IMR-90 (cell line): ENCODE results near the gene TUB. TPM values are rescaled to one million over a fixed set of nuclear protein-coding genes. Genes with fewer than 3 reads are reported as not detected.

Experiments used
- ATAC-seq: fragments of 200-7000 bp; cut with Tn5 transposase; 2 replicates; pipeline ENCODE4 v1.9.1; 2020; ENCODE audit warnings: low read depth, mild to moderate bottlenecking, moderate library complexity
- BruUV-seq: library from RNA; stranded (reverse); fragments of 400-500 nt; replicated peaks from 2 replicates; lab custom pipeline; 2021; lab: Mats Ljungman, UMichigan
- CTCF ChIA-PET: fragments of 300-600 bp; formaldehyde crosslinking; extraction: SDS; loops from one replicate; lab custom pipeline; 2021; ENCODE audit warnings: antibody characterized with exemption; lab: Yijun Ruan, JAX
- POLR2A ChIA-PET: fragments of 300-600 bp; sonication (Branson Sonifier 250); formaldehyde crosslinking; loops from one replicate; lab custom pipeline; 2022; ENCODE audit warnings: antibody characterized with exemption; ENCODE audit not compliant: unreplicated experiment; lab: Charles Lee
- DNase-seq: peaks from one replicate; pipeline ENCODE4 v3.0.0; 2013
- H2AFZ ChIP-seq: replicated peaks from 2 replicates; pipeline ENCODE3; 2013; ENCODE audit warnings: low read length, mild to moderate bottlenecking; ENCODE audit not compliant: poor library complexity
- H2AK5ac ChIP-seq: 2 replicates; pipeline ENCODE4 v1.6.1; 2013; ENCODE audit warnings: low read depth, low read length, inconsistent platforms
- H2AK9ac ChIP-seq: replicated peaks from 2 replicates; pipeline ENCODE3; 2013; ENCODE audit warnings: mild to moderate bottlenecking, low read depth, low read length, moderate library complexity; ENCODE audit not compliant: poor library complexity
- H2BK120ac ChIP-seq: 2 replicates; pipeline ENCODE4 v1.6.1; 2013; ENCODE audit warnings: low read depth, low read length, inconsistent platforms
- H2BK15ac ChIP-seq: 3 replicates; pipeline ENCODE4 v1.6.1; 2013; ENCODE audit warnings: low read depth, low read length, inconsistent platforms
- H2BK20ac ChIP-seq: 2 replicates; pipeline ENCODE4 v1.6.1; 2013; ENCODE audit warnings: low read depth, mild to moderate bottlenecking, inconsistent platforms, low read length, moderate library complexity
- H2BK5ac ChIP-seq: 2 replicates; pipeline ENCODE4 v1.6.1; 2013; ENCODE audit warnings: mild to moderate bottlenecking, low read depth, low read length, inconsistent platforms; ENCODE audit not compliant: poor library complexity, severe bottlenecking
- H3K14ac ChIP-seq: replicated peaks from 2 replicates; pipeline ENCODE4 v1.6.1; 2013; ENCODE audit warnings: low read depth, low read length, inconsistent platforms
- H3K18ac ChIP-seq: 2 replicates; pipeline ENCODE4 v1.6.1; 2013; ENCODE audit warnings: low read depth, low read length, control low read depth
- H3K23ac ChIP-seq: 2 replicates; pipeline ENCODE4 v1.6.1; 2013; ENCODE audit warnings: low read depth, low read length, inconsistent platforms
- H3K27ac ChIP-seq: 2 replicates; pipeline ENCODE4 v1.5.1; 2013; ENCODE audit warnings: mild to moderate bottlenecking, control low read depth, low read length; ENCODE audit not compliant: insufficient read depth
- H3K27me3 ChIP-seq: 2 replicates; pipeline ENCODE4 v1.6.1; 2013; ENCODE audit warnings: low read length; ENCODE audit not compliant: control insufficient read depth, insufficient read depth
- H3K36me3 ChIP-seq: 2 replicates; pipeline ENCODE4 v1.6.1; 2013; ENCODE audit warnings: low read length, mixed read lengths; ENCODE audit not compliant: control insufficient read depth, insufficient read depth
- H3K4ac ChIP-seq: 2 replicates; pipeline ENCODE4 v1.6.1; 2013; ENCODE audit warnings: low read depth, low read length, inconsistent platforms
- H3K4me1 ChIP-seq: 2 replicates; pipeline ENCODE4 v1.6.1; 2013; ENCODE audit warnings: low read length, mixed read lengths; ENCODE audit not compliant: control insufficient read depth, insufficient read depth
- H3K4me2 ChIP-seq: 2 replicates; pipeline ENCODE4 v1.6.1; 2013; ENCODE audit warnings: low read depth, mild to moderate bottlenecking, control low read depth, low read length, moderate library complexity
- H3K4me3 ChIP-seq: 2 replicates; pipeline ENCODE4 v1.5.1; 2013; ENCODE audit warnings: low read depth, mild to moderate bottlenecking, control low read depth, low read length, moderate library complexity; ENCODE audit not compliant: insufficient read depth
- H3K56ac ChIP-seq: 2 replicates; pipeline ENCODE4 v1.6.1; 2013; ENCODE audit warnings: low read length, inconsistent platforms; ENCODE audit not compliant: insufficient read depth; ENCODE audit errors: extremely low read depth
- H3K79me1 ChIP-seq, 2 experiments: 2 replicates each; pipeline ENCODE4 v1.6.1; 2013; ENCODE audit warnings: low read length in 2 of 2, inconsistent platforms in 1 of 2, low read depth in 1 of 2
- H3K9ac ChIP-seq: 2 replicates; pipeline ENCODE4 v1.6.1; 2013; ENCODE audit warnings: low read depth, low read length, control low read depth
- H3K9me1 ChIP-seq: 2 replicates; pipeline ENCODE4 v1.6.1; 2013; ENCODE audit warnings: low read length, inconsistent platforms; ENCODE audit not compliant: insufficient read depth
- H3K9me3 ChIP-seq: 2 replicates; pipeline ENCODE4 v1.6.1; 2013; ENCODE audit warnings: low read length; ENCODE audit not compliant: control insufficient read depth, insufficient read depth
- H4K20me1 ChIP-seq: 2 replicates; pipeline ENCODE4 v1.6.1; 2013; ENCODE audit warnings: low read length, inconsistent platforms; ENCODE audit not compliant: insufficient read depth
- H4K5ac ChIP-seq: 2 replicates; pipeline ENCODE4 v1.6.1; 2013; ENCODE audit warnings: mild to moderate bottlenecking, low read depth, low read length, control low read depth
- H4K8ac ChIP-seq, 2 experiments: 2 replicates each; pipeline ENCODE4 v1.6.1; 2013; ENCODE audit warnings: low read depth in 2 of 2, low read length in 2 of 2, control low read depth in 1 of 2, inconsistent platforms in 1 of 2
- H4K91ac ChIP-seq: 2 replicates; pipeline ENCODE4 v1.6.1; 2013; ENCODE audit warnings: low read depth, low read length, inconsistent platforms; ENCODE audit not compliant: insufficient read depth
- CEBPB ChIP-seq: IDR thresholded peaks from 2 replicates; pipeline ENCODE4 v1.6.1; 2012; ENCODE audit warnings: low read depth, low read length, improper control_type of control experiment
- CTCF ChIP-seq: conservative IDR thresholded peaks from 2 replicates; pipeline ENCODE4 v1.5.1; 2012; ENCODE audit warnings: mild to moderate bottlenecking, low read depth, low read length, improper control_type of control experiment
- RAD21 ChIP-seq: IDR thresholded peaks from 2 replicates; pipeline ENCODE4 v1.6.1; 2012; ENCODE audit warnings: low read length, improper control_type of control experiment
- RCOR1 ChIP-seq: IDR thresholded peaks from 2 replicates; pipeline ENCODE4 v1.6.1; 2012; ENCODE audit warnings: mild to moderate bottlenecking, low read length, improper control_type of control experiment; ENCODE audit not compliant: insufficient replicate concordance
- SMC3 ChIP-seq: fragments of 150-350 bp; IDR thresholded peaks from 2 replicates; pipeline ENCODE4 v1.6.1; 2016; ENCODE audit warnings: low read depth, mild to moderate bottlenecking, antibody characterized with exemption, low read length, moderate library complexity
- WGBS, 2 experiments: methylation state at CpG; one replicate each; pipeline versions ENCODE4 v1.1.5 to v1.1.7; 2013; ENCODE audit warnings: missing lambda C conversion rate in 2 of 2; ENCODE audit not compliant: insufficient read length in 1 of 2; ENCODE audit errors: extremely low coverage in 2 of 2; 5-methylcytosine and 5-hydroxymethylcytosine counted together
- dilution Hi-C: fragments of 300-500 bp; cut with HindIII; formaldehyde crosslinking; loops from one replicate; pipeline ENCODE4 v1.14.3; 2018; ENCODE audit warnings: low sequenced_read_pairs; ENCODE audit not compliant: unreplicated experiment
- in situ Hi-C: fragments of 300-500 bp; cut with MboI; formaldehyde crosslinking; loops from 3 replicates; pipeline ENCODE4 v1.14.3; 2019; ENCODE audit warnings: low sequenced_read_pairs, inconsistent platforms, mixed read lengths
- intact Hi-C: fragments of 100-400 bp; cut with micrococcal nuclease; formaldehyde crosslinking; loops from 2 replicates; pipeline ENCODE4 v1.10.0; 2022
- polyA plus RNA-seq, 3 experiments: library from polyadenylated mRNA; depleted of rRNA; stranded (reverse); fragments of >200 nt; gene quantifications; 2 replicates each; pipeline ENCODE4 v1.2.3, GENCODE V29; 2012; ENCODE audit warnings: low replicate concordance in 1 of 3
- total RNA-seq: library from RNA; depleted of rRNA; stranded (reverse); fragments of >200 nt; gene quantifications from 2 replicates; pipeline ENCODE4 v1.2.3, GENCODE V29; 2012
- TF ChIP-seq, protein P1 (sequence below): fragments of 150-350 bp; IDR thresholded peaks from 2 replicates; pipeline ENCODE4 v1.6.1; 2016; ENCODE audit warnings: low read depth, mild to moderate bottlenecking, low read length, moderate library complexity, borderline replicate concordance

Gene TUB
- total and polyA plus RNA-seq, 2 of the 4 experiments (the other 2 are of a cell fraction), result 11.8 to 12.9 TPM

GRCh38 chr11:8099291-8099899 lies 18.4 kb downstream of the TUB start:
- H4K91ac ChIP-seq, result no peak overlapping the region
- ATAC-seq (peak; percentile 87), DNase-seq (peak; percentile 82)
- dilution Hi-C loops (no loop called here), in situ Hi-C loops (loop anchor here (5.0 to 25.0 kb wide), 4 partner anchors 65 to 412 kb away; no protein-coding TSS in a partner anchor), intact Hi-C loops (loop anchor here (1.0 to 10.0 kb wide), 6 partner anchors 66 to 425 kb away; partner anchors contain the start of genes CYB5R2 and LMO1)
- no peak overlapping the region for H3K18ac ChIP-seq
- peaks cover 9% of the 10 kb centered on the region for H3K4me1 ChIP-seq
- 57% methylated on average over 2 of the region's 3 CpGs; no CpG with 5 or more reads in 1 of the 2 experiments for WGBS, 2 experiments
- no TSS peak for BruUV-seq
- TF ChIP-seq SMC3, result peak; percentile 92
- peak; percentile 91 for TF ChIP-seq RAD21
- no peak for TF ChIP-seq RCOR1
- TF ChIP-seq, protein P1, sequence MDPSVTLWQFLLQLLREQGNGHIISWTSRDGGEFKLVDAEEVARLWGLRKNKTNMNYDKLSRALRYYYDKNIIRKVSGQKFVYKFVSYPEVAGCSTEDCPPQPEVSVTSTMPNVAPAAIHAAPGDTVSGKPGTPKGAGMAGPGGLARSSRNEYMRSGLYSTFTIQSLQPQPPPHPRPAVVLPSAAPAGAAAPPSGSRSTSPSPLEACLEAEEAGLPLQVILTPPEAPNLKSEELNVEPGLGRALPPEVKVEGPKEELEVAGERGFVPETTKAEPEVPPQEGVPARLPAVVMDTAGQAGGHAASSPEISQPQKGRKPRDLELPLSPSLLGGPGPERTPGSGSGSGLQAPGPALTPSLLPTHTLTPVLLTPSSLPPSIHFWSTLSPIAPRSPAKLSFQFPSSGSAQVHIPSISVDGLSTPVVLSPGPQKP, result no peak
- TF ChIP-seq CEBPB, result no peak
- peak; percentile 89 for TF ChIP-seq CTCF
- no peak overlapping the region for H3K27ac ChIP-seq
- no peak overlapping the region for H3K4ac ChIP-seq
- H3K36me3 ChIP-seq, result peaks cover 26% of the 10 kb centered on the region
- no peak overlapping the region for H3K4me2 ChIP-seq
- no peaks in the 10 kb centered on the region for H4K20me1 ChIP-seq
- H3K9ac ChIP-seq, result no peak overlapping the region
- no peak overlapping the region for H2BK120ac ChIP-seq
- H4K5ac ChIP-seq, result no peak overlapping the region
- H2AFZ ChIP-seq, result no peak overlapping the region
- no peaks in the 10 kb centered on the region for H3K79me1 ChIP-seq
- ChIA-PET CTCF (interaction anchor here (0.6 to 4.1 kb wide), 23 partner anchors 8 to 409 kb away, joined by 3 to 55 read pairs (median 4); partner anchors contain the start of gene EIF3F), POLR2A (no interaction called here)
- H2BK15ac ChIP-seq, result no peak overlapping the region
- H2BK20ac ChIP-seq, result no peak overlapping the region
- H3K56ac ChIP-seq, result no peak overlapping the region
- no peak overlapping the region for H2AK9ac ChIP-seq
- H4K8ac ChIP-seq, result no peak overlapping the region
- no peak overlapping the region for H2AK5ac ChIP-seq
- no peak overlapping the region for H2BK5ac ChIP-seq
- H3K23ac ChIP-seq, result no peak overlapping the region
- no peaks in the 10 kb centered on the region for H3K9me3 ChIP-seq
- no peaks in the 10 kb centered on the region for H3K27me3 ChIP-seq
- H3K14ac ChIP-seq, result no peak overlapping the region
- no peaks in the 10 kb centered on the region for H3K9me1 ChIP-seq
- H3K4me3 ChIP-seq, result no peak overlapping the region
